IMR-90 (cell line): ENCODE measurements around the gene BAD. TPM values are rescaled to one million over a fixed set of nuclear protein-coding genes. Genes with fewer than 3 reads are reported as not detected.

Experiments
- ATAC-seq: fragments of 200-7000 bp; cut with Tn5 transposase; 2 replicates; pipeline ENCODE4 v1.9.1; 2020; ENCODE audit warnings: low read depth, mild to moderate bottlenecking, moderate library complexity
- BruUV-seq: library from RNA; stranded (reverse); fragments of 400-500 nt; replicated peaks from 2 replicates; lab custom pipeline; 2021; lab: Mats Ljungman, UMichigan
- CTCF ChIA-PET: fragments of 300-600 bp; formaldehyde crosslinking; extraction: SDS; loops from one replicate; lab custom pipeline; 2021; ENCODE audit warnings: antibody characterized with exemption; lab: Yijun Ruan, JAX
- POLR2A ChIA-PET: fragments of 300-600 bp; sonication (Branson Sonifier 250); formaldehyde crosslinking; loops from one replicate; lab custom pipeline; 2022; ENCODE audit warnings: antibody characterized with exemption; ENCODE audit not compliant: unreplicated experiment; lab: Charles Lee
- DNase-seq: peaks from one replicate; pipeline ENCODE4 v3.0.0; 2013
- H2AFZ ChIP-seq: replicated peaks from 2 replicates; pipeline ENCODE3; 2013; ENCODE audit warnings: low read length, mild to moderate bottlenecking; ENCODE audit not compliant: poor library complexity
- H2AK5ac ChIP-seq: 2 replicates; pipeline ENCODE4 v1.6.1; 2013; ENCODE audit warnings: low read depth, low read length, inconsistent platforms
- H2AK9ac ChIP-seq: replicated peaks from 2 replicates; pipeline ENCODE3; 2013; ENCODE audit warnings: mild to moderate bottlenecking, low read depth, low read length, moderate library complexity; ENCODE audit not compliant: poor library complexity
- H2BK120ac ChIP-seq: 2 replicates; pipeline ENCODE4 v1.6.1; 2013; ENCODE audit warnings: low read depth, low read length, inconsistent platforms
- H2BK15ac ChIP-seq: 3 replicates; pipeline ENCODE4 v1.6.1; 2013; ENCODE audit warnings: low read depth, low read length, inconsistent platforms
- H2BK20ac ChIP-seq: 2 replicates; pipeline ENCODE4 v1.6.1; 2013; ENCODE audit warnings: low read depth, mild to moderate bottlenecking, inconsistent platforms, low read length, moderate library complexity
- H2BK5ac ChIP-seq: 2 replicates; pipeline ENCODE4 v1.6.1; 2013; ENCODE audit warnings: mild to moderate bottlenecking, low read depth, low read length, inconsistent platforms; ENCODE audit not compliant: poor library complexity, severe bottlenecking
- H3K14ac ChIP-seq: replicated peaks from 2 replicates; pipeline ENCODE4 v1.6.1; 2013; ENCODE audit warnings: low read depth, low read length, inconsistent platforms
- H3K18ac ChIP-seq: 2 replicates; pipeline ENCODE4 v1.6.1; 2013; ENCODE audit warnings: low read depth, low read length, control low read depth
- H3K23ac ChIP-seq: 2 replicates; pipeline ENCODE4 v1.6.1; 2013; ENCODE audit warnings: low read depth, low read length, inconsistent platforms
- H3K27ac ChIP-seq: 2 replicates; pipeline ENCODE4 v1.5.1; 2013; ENCODE audit warnings: mild to moderate bottlenecking, control low read depth, low read length; ENCODE audit not compliant: insufficient read depth
- H3K27me3 ChIP-seq: 2 replicates; pipeline ENCODE4 v1.6.1; 2013; ENCODE audit warnings: low read length; ENCODE audit not compliant: control insufficient read depth, insufficient read depth
- H3K36me3 ChIP-seq: 2 replicates; pipeline ENCODE4 v1.6.1; 2013; ENCODE audit warnings: low read length, mixed read lengths; ENCODE audit not compliant: control insufficient read depth, insufficient read depth
- H3K4ac ChIP-seq: 2 replicates; pipeline ENCODE4 v1.6.1; 2013; ENCODE audit warnings: low read depth, low read length, inconsistent platforms
- H3K4me1 ChIP-seq: 2 replicates; pipeline ENCODE4 v1.6.1; 2013; ENCODE audit warnings: low read length, mixed read lengths; ENCODE audit not compliant: control insufficient read depth, insufficient read depth
- H3K4me2 ChIP-seq: 2 replicates; pipeline ENCODE4 v1.6.1; 2013; ENCODE audit warnings: low read depth, mild to moderate bottlenecking, control low read depth, low read length, moderate library complexity
- H3K4me3 ChIP-seq: 2 replicates; pipeline ENCODE4 v1.5.1; 2013; ENCODE audit warnings: low read depth, mild to moderate bottlenecking, control low read depth, low read length, moderate library complexity; ENCODE audit not compliant: insufficient read depth
- H3K56ac ChIP-seq: 2 replicates; pipeline ENCODE4 v1.6.1; 2013; ENCODE audit warnings: low read length, inconsistent platforms; ENCODE audit not compliant: insufficient read depth; ENCODE audit errors: extremely low read depth
- H3K79me1 ChIP-seq, 2 experiments: 2 replicates each; pipeline ENCODE4 v1.6.1; 2013; ENCODE audit warnings: low read length in 2 of 2, inconsistent platforms in 1 of 2, low read depth in 1 of 2
- H3K9ac ChIP-seq: 2 replicates; pipeline ENCODE4 v1.6.1; 2013; ENCODE audit warnings: low read depth, low read length, control low read depth
- H3K9me1 ChIP-seq: 2 replicates; pipeline ENCODE4 v1.6.1; 2013; ENCODE audit warnings: low read length, inconsistent platforms; ENCODE audit not compliant: insufficient read depth
- H3K9me3 ChIP-seq: 2 replicates; pipeline ENCODE4 v1.6.1; 2013; ENCODE audit warnings: low read length; ENCODE audit not compliant: control insufficient read depth, insufficient read depth
- H4K20me1 ChIP-seq: 2 replicates; pipeline ENCODE4 v1.6.1; 2013; ENCODE audit warnings: low read length, inconsistent platforms; ENCODE audit not compliant: insufficient read depth
- H4K5ac ChIP-seq: 2 replicates; pipeline ENCODE4 v1.6.1; 2013; ENCODE audit warnings: mild to moderate bottlenecking, low read depth, low read length, control low read depth
- H4K8ac ChIP-seq, 2 experiments: 2 replicates each; pipeline ENCODE4 v1.6.1; 2013; ENCODE audit warnings: low read depth in 2 of 2, low read length in 2 of 2, control low read depth in 1 of 2, inconsistent platforms in 1 of 2
- H4K91ac ChIP-seq: 2 replicates; pipeline ENCODE4 v1.6.1; 2013; ENCODE audit warnings: low read depth, low read length, inconsistent platforms; ENCODE audit not compliant: insufficient read depth
- BHLHE40 ChIP-seq: fragments of 150-350 bp; IDR thresholded peaks from 2 replicates; pipeline ENCODE4 v1.6.1; 2016; ENCODE audit warnings: mild to moderate bottlenecking, low read depth, low read length
- CEBPB ChIP-seq: IDR thresholded peaks from 2 replicates; pipeline ENCODE4 v1.6.1; 2012; ENCODE audit warnings: low read depth, low read length, improper control_type of control experiment
- CHD1 ChIP-seq: IDR thresholded peaks from 2 replicates; pipeline ENCODE4 v1.6.1; 2012; ENCODE audit warnings: low read depth, low read length, improper control_type of control experiment
- ELK1 ChIP-seq: fragments of 150-350 bp; IDR thresholded peaks from 2 replicates; pipeline ENCODE4 v1.6.1; 2016; ENCODE audit warnings: low read depth, mild to moderate bottlenecking, low read length, moderate library complexity, borderline replicate concordance
- FOS ChIP-seq: fragments of 150-350 bp; IDR thresholded peaks from 2 replicates; pipeline ENCODE4 v1.6.1; 2016; ENCODE audit warnings: low read depth, low read length
- MAFK ChIP-seq: IDR thresholded peaks from 2 replicates; pipeline ENCODE4 v1.6.1; 2012; ENCODE audit warnings: low read depth, low read length, improper control_type of control experiment
- MAZ ChIP-seq: IDR thresholded peaks from 2 replicates; pipeline ENCODE4 v1.6.1; 2012; ENCODE audit warnings: low read depth, mild to moderate bottlenecking, low read length, improper control_type of control experiment, moderate library complexity, borderline replicate concordance
- MXI1 ChIP-seq: IDR thresholded peaks from 2 replicates; pipeline ENCODE4 v1.6.1; 2012; ENCODE audit warnings: low read depth, mild to moderate bottlenecking, low read length, moderate library complexity, borderline replicate concordance
- NFE2L2 ChIP-seq: fragments of 150-350 bp; IDR thresholded peaks from 2 replicates; pipeline ENCODE4 v1.6.1; 2016; ENCODE audit warnings: low read depth, mild to moderate bottlenecking, low read length
- POLR2A ChIP-seq: IDR thresholded peaks from 2 replicates; pipeline ENCODE4 v1.6.1; 2012; ENCODE audit warnings: mild to moderate bottlenecking, low read depth, low read length
- RAD21 ChIP-seq: IDR thresholded peaks from 2 replicates; pipeline ENCODE4 v1.6.1; 2012; ENCODE audit warnings: low read length, improper control_type of control experiment
- RCOR1 ChIP-seq: IDR thresholded peaks from 2 replicates; pipeline ENCODE4 v1.6.1; 2012; ENCODE audit warnings: mild to moderate bottlenecking, low read length, improper control_type of control experiment; ENCODE audit not compliant: insufficient replicate concordance
- RFX5 ChIP-seq: IDR thresholded peaks from 2 replicates; pipeline ENCODE4 v1.8.0; 2012; ENCODE audit warnings: low read depth, mild to moderate bottlenecking, low read length, moderate library complexity
- SMC3 ChIP-seq: fragments of 150-350 bp; IDR thresholded peaks from 2 replicates; pipeline ENCODE4 v1.6.1; 2016; ENCODE audit warnings: low read depth, mild to moderate bottlenecking, antibody characterized with exemption, low read length, moderate library complexity
- WGBS, 2 experiments: methylation state at CpG; one replicate each; pipeline versions ENCODE4 v1.1.5 to v1.1.7; 2013; ENCODE audit warnings: missing lambda C conversion rate in 2 of 2; ENCODE audit not compliant: insufficient read length in 1 of 2; ENCODE audit errors: extremely low coverage in 2 of 2; 5-methylcytosine and 5-hydroxymethylcytosine counted together
- dilution Hi-C: fragments of 300-500 bp; cut with HindIII; formaldehyde crosslinking; loops from one replicate; pipeline ENCODE4 v1.14.3; 2018; ENCODE audit warnings: low sequenced_read_pairs; ENCODE audit not compliant: unreplicated experiment
- in situ Hi-C: fragments of 300-500 bp; cut with MboI; formaldehyde crosslinking; loops from 3 replicates; pipeline ENCODE4 v1.14.3; 2019; ENCODE audit warnings: low sequenced_read_pairs, inconsistent platforms, mixed read lengths
- intact Hi-C: fragments of 100-400 bp; cut with micrococcal nuclease; formaldehyde crosslinking; loops from 2 replicates; pipeline ENCODE4 v1.10.0; 2022
- polyA plus RNA-seq, 3 experiments: library from polyadenylated mRNA; depleted of rRNA; stranded (reverse); fragments of >200 nt; gene quantifications; 2 replicates each; pipeline ENCODE4 v1.2.3, GENCODE V29; 2012; ENCODE audit warnings: low replicate concordance in 1 of 3
- total RNA-seq: library from RNA; depleted of rRNA; stranded (reverse); fragments of >200 nt; gene quantifications from 2 replicates; pipeline ENCODE4 v1.2.3, GENCODE V29; 2012
- TF ChIP-seq, protein P1 (sequence below): conservative IDR thresholded peaks from 2 replicates; pipeline ENCODE4 v1.5.1; 2012; ENCODE audit warnings: mild to moderate bottlenecking, low read depth, low read length, improper control_type of control experiment
- TF ChIP-seq, protein P2 (sequence below): fragments of 150-350 bp; IDR thresholded peaks from 2 replicates; pipeline ENCODE4 v1.6.1; 2017; ENCODE audit warnings: mild to moderate bottlenecking, antibody characterized with exemption, low read length, low read depth

BAD gene
- total and polyA plus RNA-seq, 2 of the 4 experiments (the other 2 are of a cell fraction): 30.3 to 68.0 TPM

- Histone ChIP-seq H2AFZ (no peak overlapping the region), H2BK20ac (no peak overlapping the region), H3K4me3 (no peak overlapping the region), H3K36me3 (no peaks in the 10 kb centered on the region), H3K27ac (no peak overlapping the region), H2AK5ac (no peak overlapping the region), H4K20me1 (0 out of 2 replicates have a peak, but pooled peaks cover 3% of the 10 kb centered on the region), H3K23ac (no peak overlapping the region), H3K9me3 (no peaks in the 10 kb centered on the region), H3K14ac (no peak overlapping the region), H3K27me3 (no peaks in the 10 kb centered on the region), H2BK15ac (no peak overlapping the region), H3K9me1 (peaks cover 8% of the 10 kb centered on the region), H2BK5ac (no peak overlapping the region), H4K5ac (no peak overlapping the region), H3K9ac (no peak overlapping the region), H3K4ac (0 out of 2 replicates have a peak overlapping the region, but pooled peaks have one; percentile 42), H4K91ac (no peak overlapping the region), H2AK9ac (no peak overlapping the region), H3K4me1 (peaks cover 7% of the 10 kb centered on the region), H2BK120ac (no peak overlapping the region), H4K8ac (no peak overlapping the region), H3K4me2 (no peak overlapping the region), H3K56ac (no peak overlapping the region), H3K18ac (no peak overlapping the region), H3K79me1 (no peaks in the 10 kb centered on the region)
- BruUV-seq: no TSS peak
- dilution Hi-C loops (no loop called here), intact Hi-C loops (no loop called here), in situ Hi-C loops (no loop called here)
- POLR2A ChIA-PET: interaction anchor here (0.6 kb wide), 1 partner anchor 61 kb away, joined by 3 read pairs; no protein-coding TSS in a partner anchor
- DNase-seq: no peak
- no CpG with 5 or more reads among the region's 8 CpGs for WGBS, 2 experiments
- CTCF ChIA-PET: interaction anchor here (0.6 to 1.7 kb wide), 2 partner anchors 9 kb away, joined by 3 to 4 read pairs; no protein-coding TSS in a partner anchor
- TF ChIP-seq, protein P1, sequence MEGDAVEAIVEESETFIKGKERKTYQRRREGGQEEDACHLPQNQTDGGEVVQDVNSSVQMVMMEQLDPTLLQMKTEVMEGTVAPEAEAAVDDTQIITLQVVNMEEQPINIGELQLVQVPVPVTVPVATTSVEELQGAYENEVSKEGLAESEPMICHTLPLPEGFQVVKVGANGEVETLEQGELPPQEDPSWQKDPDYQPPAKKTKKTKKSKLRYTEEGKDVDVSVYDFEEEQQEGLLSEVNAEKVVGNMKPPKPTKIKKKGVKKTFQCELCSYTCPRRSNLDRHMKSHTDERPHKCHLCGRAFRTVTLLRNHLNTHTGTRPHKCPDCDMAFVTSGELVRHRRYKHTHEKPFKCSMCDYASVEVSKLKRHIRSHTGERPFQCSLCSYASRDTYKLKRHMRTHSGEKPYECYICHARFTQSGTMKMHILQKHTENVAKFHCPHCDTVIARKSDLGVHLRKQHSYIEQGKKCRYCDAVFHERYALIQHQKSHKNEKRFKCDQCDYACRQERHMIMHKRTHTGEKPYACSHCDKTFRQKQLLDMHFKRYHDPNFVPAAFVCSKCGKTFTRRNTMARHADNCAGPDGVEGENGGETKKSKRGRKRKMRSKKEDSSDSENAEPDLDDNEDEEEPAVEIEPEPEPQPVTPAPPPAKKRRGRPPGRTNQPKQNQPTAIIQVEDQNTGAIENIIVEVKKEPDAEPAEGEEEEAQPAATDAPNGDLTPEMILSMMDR: no peak
- TF ChIP-seq RAD21 (no peak), SMC3 (no peak), POLR2A (no peak), MAFK (no peak), BHLHE40 (no peak), CEBPB (no peak), NFE2L2 (no peak), RFX5 (no peak), CHD1 (no peak), MXI1 (no peak), ELK1 (no peak), FOS (no peak), RCOR1 (no peak), MAZ (no peak)
- TF ChIP-seq, protein P2, sequence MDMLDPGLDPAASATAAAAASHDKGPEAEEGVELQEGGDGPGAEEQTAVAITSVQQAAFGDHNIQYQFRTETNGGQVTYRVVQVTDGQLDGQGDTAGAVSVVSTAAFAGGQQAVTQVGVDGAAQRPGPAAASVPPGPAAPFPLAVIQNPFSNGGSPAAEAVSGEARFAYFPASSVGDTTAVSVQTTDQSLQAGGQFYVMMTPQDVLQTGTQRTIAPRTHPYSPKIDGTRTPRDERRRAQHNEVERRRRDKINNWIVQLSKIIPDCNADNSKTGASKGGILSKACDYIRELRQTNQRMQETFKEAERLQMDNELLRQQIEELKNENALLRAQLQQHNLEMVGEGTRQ: no peak
- ATAC-seq: no peak
These were observed 49.1 kb upstream of the BAD start for GRCh38 chr11:64333556-64333955.
